ENCODE results near the gene P2RY12. TPM values are rescaled to one million over a fixed set of nuclear protein-coding genes. Genes with fewer than 3 reads are reported as not detected.

Gene P2RY12
- total RNA-seq, 2 experiments from 2014 or later: not detected

- no peak for DNase-seq
- H3K36me3 Mint-ChIP-seq (ENCODE audit: low read depth): no peaks in the 10 kb centered on the region
- H3K9me3 Mint-ChIP-seq: no peaks in the 10 kb centered on the region
- peaks cover 5% of the 10 kb centered on the region for H3K27me3 Mint-ChIP-seq
- peaks cover 49% of the 10 kb centered on the region for H3K4me1 Mint-ChIP-seq
- no peak overlapping the region for H3K27ac Mint-ChIP-seq
- no peak overlapping the region for H3K4me3 Mint-ChIP-seq
- ChIA-PET POLR2A (interaction anchor here (1.9 kb wide), 1 partner anchor 9 kb away, joined by 6 read pairs; the partner anchor contains the start of gene GPR87), CTCF (interaction anchor here (0.6 to 2.1 kb wide), 3 partner anchors 21 to 139 kb away, joined by 3 to 7 read pairs (median 6); no protein-coding TSS in a partner anchor)
Measured at GRCh38 chr3:151307131-151307530, 77.4 kb downstream of the P2RY12 start.

GRCh38 chr3:151306168-151306810, 78.3 kb downstream of the P2RY12 start:
- Mint-ChIP-seq H3K4me3 (no peak overlapping the region), H3K27me3 (peaks cover 5% of the 10 kb centered on the region), H3K9me3 (no peaks in the 10 kb centered on the region), H3K4me1 (peaks cover 57% of the 10 kb centered on the region), H3K27ac (no peak overlapping the region), H3K36me3 (ENCODE audit: low read depth) (no peaks in the 10 kb centered on the region)
- ChIA-PET CTCF (interaction anchor here (1.0 to 2.1 kb wide), 6 partner anchors 10 to 138 kb away, joined by 3 to 7 read pairs (median 4); partner anchors contain the start of gene GPR87), POLR2A (interaction anchor here (0.7 to 1.9 kb wide), 2 partner anchors 10 to 78 kb away, joined by 3 to 6 read pairs; partner anchors contain the start of gene GPR87)
- no peak for DNase-seq

- Mint-ChIP-seq H3K4me3 (no peak overlapping the region), H3K27me3 (peaks cover 5% of the 10 kb centered on the region), H3K36me3 (ENCODE audit: low read depth) (no peaks in the 10 kb centered on the region), H3K9me3 (no peaks in the 10 kb centered on the region), H3K4me1 (peaks cover 60% of the 10 kb centered on the region), H3K27ac (no peak overlapping the region)
- no peak for DNase-seq
- POLR2A ChIA-PET: interaction anchor here (0.6 to 1.9 kb wide), 3 partner anchors 11 to 103 kb away, joined by 3 to 6 read pairs (median 3); partner anchors contain the start of genes GPR171 and GPR87
- CTCF ChIA-PET: interaction anchor here (0.6 to 1.3 kb wide), 8 partner anchors 9 to 456 kb away, joined by 3 to 6 read pairs (median 4); partner anchors contain the start of gene GPR87
Measured at GRCh38 chr3:151305775-151306151, 78.8 kb downstream of the P2RY12 start.

GRCh38 chr3:151305060-151305774, 79.3 kb downstream of the P2RY12 start:
- peaks cover 62% of the 10 kb centered on the region for H3K4me1 Mint-ChIP-seq
- ChIA-PET POLR2A (interaction anchor here (0.6 to 1.9 kb wide), 4 partner anchors 8 to 106 kb away, joined by 3 to 6 read pairs (median 3); partner anchors contain the start of genes GPR171 and GPR87), CTCF (interaction anchor here (0.6 to 1.3 kb wide), 11 partner anchors 9 to 457 kb away, joined by 3 to 6 read pairs (median 3); partner anchors contain the start of gene GPR87)
- H3K9me3 Mint-ChIP-seq: no peaks in the 10 kb centered on the region
- H3K27me3 Mint-ChIP-seq: peaks cover 5% of the 10 kb centered on the region
- no peaks in the 10 kb centered on the region for H3K36me3 Mint-ChIP-seq (ENCODE audit: low read depth)
- no peak overlapping the region for H3K4me3 Mint-ChIP-seq
- no peak for DNase-seq
- no peak overlapping the region for H3K27ac Mint-ChIP-seq

GRCh38 chr3:151303751-151304150, 80.8 kb downstream of the P2RY12 start:
- H3K9me3 Mint-ChIP-seq: no peaks in the 10 kb centered on the region
- peaks cover 5% of the 10 kb centered on the region for H3K27me3 Mint-ChIP-seq
- H3K36me3 Mint-ChIP-seq (ENCODE audit: low read depth): no peaks in the 10 kb centered on the region
- H3K4me1 Mint-ChIP-seq: peaks cover 62% of the 10 kb centered on the region
- POLR2A ChIA-PET: no interaction called here
- no peak for DNase-seq
- H3K27ac Mint-ChIP-seq: no peak overlapping the region
- CTCF ChIA-PET: interaction anchor here (1.2 kb wide), 1 partner anchor 24 kb away, joined by 3 read pairs; no protein-coding TSS in a partner anchor
- no peak overlapping the region for H3K4me3 Mint-ChIP-seq

GRCh38 chr3:151301787-151302186, 82.8 kb downstream of the P2RY12 start:
- no peaks in the 10 kb centered on the region for H3K36me3 Mint-ChIP-seq (ENCODE audit: low read depth)
- ChIA-PET POLR2A (no interaction called here), CTCF (interaction anchor here (1.4 kb wide), 1 partner anchor 134 kb away, joined by 6 read pairs; no protein-coding TSS in a partner anchor)
- peaks cover 46% of the 10 kb centered on the region for H3K4me1 Mint-ChIP-seq
- H3K27me3 Mint-ChIP-seq: peaks cover 6% of the 10 kb centered on the region
- H3K9me3 Mint-ChIP-seq: no peaks in the 10 kb centered on the region
- no peak overlapping the region for H3K27ac Mint-ChIP-seq
- H3K4me3 Mint-ChIP-seq: no peak overlapping the region
- no peak for DNase-seq

- no peak overlapping the region for H3K27ac Mint-ChIP-seq
- no peaks in the 10 kb centered on the region for H3K9me3 Mint-ChIP-seq
- ChIA-PET CTCF (interaction anchor here (1.0 to 1.1 kb wide), 2 partner anchors 27 to 73 kb away, joined by 3 to 4 read pairs; no protein-coding TSS in a partner anchor), POLR2A (no interaction called here)
- peaks cover 34% of the 10 kb centered on the region for H3K4me1 Mint-ChIP-seq
- no peak for DNase-seq
- no peaks in the 10 kb centered on the region for H3K36me3 Mint-ChIP-seq (ENCODE audit: low read depth)
- no peak overlapping the region for H3K4me3 Mint-ChIP-seq
- H3K27me3 Mint-ChIP-seq: peaks cover 6% of the 10 kb centered on the region
Measured at GRCh38 chr3:151300539-151300938, 84.0 kb downstream of the P2RY12 start.

- Mint-ChIP-seq H3K27ac (no peak overlapping the region), H3K4me3 (no peak overlapping the region), H3K9me3 (no peaks in the 10 kb centered on the region), H3K4me1 (peaks cover 24% of the 10 kb centered on the region), H3K36me3 (ENCODE audit: low read depth) (no peaks in the 10 kb centered on the region), H3K27me3 (peaks cover 6% of the 10 kb centered on the region)
- POLR2A ChIA-PET: no interaction called here
- no peak for DNase-seq
- CTCF ChIA-PET: interaction anchor here (1.1 to 2.2 kb wide), 2 partner anchors 15 to 131 kb away, joined by 3 to 8 read pairs; no protein-coding TSS in a partner anchor
Measured at GRCh38 chr3:151299006-151299405, 85.5 kb downstream of the P2RY12 start.

- ChIA-PET POLR2A (interaction anchor here (0.8 kb wide), 1 partner anchor 10 kb away, joined by 3 read pairs; no protein-coding TSS in a partner anchor), CTCF (interaction anchor here (2.2 kb wide), 1 partner anchor 130 kb away, joined by 8 read pairs; no protein-coding TSS in a partner anchor)
- DNase-seq: no peak
- no peaks in the 10 kb centered on the region for H3K36me3 Mint-ChIP-seq (ENCODE audit: low read depth)
- H3K27me3 Mint-ChIP-seq: peaks cover 2% of the 10 kb centered on the region
- H3K9me3 Mint-ChIP-seq: no peaks in the 10 kb centered on the region
- H3K4me3 Mint-ChIP-seq: no peak overlapping the region
- peaks cover 17% of the 10 kb centered on the region for H3K4me1 Mint-ChIP-seq
- no peak overlapping the region for H3K27ac Mint-ChIP-seq
Measured at GRCh38 chr3:151297429-151297828, 87.1 kb downstream of the P2RY12 start.

- ChIA-PET POLR2A (no interaction called here), CTCF (no interaction called here)
- DNase-seq: no peak
- Mint-ChIP-seq H3K4me1 (peaks cover 9% of the 10 kb centered on the region), H3K27ac (no peak overlapping the region), H3K9me3 (no peaks in the 10 kb centered on the region), H3K36me3 (ENCODE audit: low read depth) (no peaks in the 10 kb centered on the region), H3K4me3 (no peak overlapping the region), H3K27me3 (peaks cover 2% of the 10 kb centered on the region)
Measured at GRCh38 chr3:151296226-151296625, 88.3 kb downstream of the P2RY12 start.

- H3K27me3 Mint-ChIP-seq: peaks cover 2% of the 10 kb centered on the region
- CTCF ChIA-PET: interaction anchor here (0.7 to 2.3 kb wide), 4 partner anchors 11 to 132 kb away, joined by 3 to 6 read pairs (median 3); no protein-coding TSS in a partner anchor
- H3K27ac Mint-ChIP-seq: no peak overlapping the region
- H3K4me3 Mint-ChIP-seq: no peak overlapping the region
- H3K4me1 Mint-ChIP-seq: peaks cover 4% of the 10 kb centered on the region
- no peaks in the 10 kb centered on the region for H3K9me3 Mint-ChIP-seq
- no peaks in the 10 kb centered on the region for H3K36me3 Mint-ChIP-seq (ENCODE audit: low read depth)
- DNase-seq: no peak
- POLR2A ChIA-PET: no interaction called here
Measured at GRCh38 chr3:151293127-151293526, 91.4 kb downstream of the P2RY12 start.

GRCh38 chr3:151290673-151291072, 93.9 kb downstream of the P2RY12 start:
- H3K27me3 Mint-ChIP-seq: no peaks in the 10 kb centered on the region
- H3K4me3 Mint-ChIP-seq: no peak overlapping the region
- no peak overlapping the region for H3K27ac Mint-ChIP-seq
- ChIA-PET POLR2A (no interaction called here), CTCF (interaction anchor here (0.7 to 2.2 kb wide), 3 partner anchors 37 to 549 kb away, joined by 3 to 7 read pairs (median 7); no protein-coding TSS in a partner anchor)
- DNase-seq: no peak
- no peaks in the 10 kb centered on the region for H3K9me3 Mint-ChIP-seq
- peaks cover 6% of the 10 kb centered on the region for H3K4me1 Mint-ChIP-seq
- no peaks in the 10 kb centered on the region for H3K36me3 Mint-ChIP-seq (ENCODE audit: low read depth)

- POLR2A ChIA-PET: no interaction called here
- no peaks in the 10 kb centered on the region for H3K36me3 Mint-ChIP-seq (ENCODE audit: low read depth)
- CTCF ChIA-PET: interaction anchor here (6.6 kb wide), 1 partner anchor 121 kb away, joined by 52 read pairs; no protein-coding TSS in a partner anchor
- H3K9me3 Mint-ChIP-seq: no peaks in the 10 kb centered on the region
- no peak overlapping the region for H3K4me3 Mint-ChIP-seq
- H3K27ac Mint-ChIP-seq: no peak overlapping the region
- no peak for DNase-seq
- H3K27me3 Mint-ChIP-seq: no peaks in the 10 kb centered on the region
- H3K4me1 Mint-ChIP-seq: peaks cover 11% of the 10 kb centered on the region
Measured at GRCh38 chr3:151289445-151289844, 95.1 kb downstream of the P2RY12 start.
